GM12873 (cell line): ENCODE results near the gene STK11IP.

Experiments
- CTCF ChIP-seq: IDR thresholded peaks from 2 replicates; pipeline ENCODE4 v1.5.1; 2012; ENCODE audit warnings: low read depth, mild to moderate bottlenecking, moderate library complexity, low read length, control low read depth; ENCODE audit not compliant: insufficient read depth; ENCODE audit errors: missing control alignments

The STK11IP gene

GRCh38 chr2:219634171-219634940 lies 36.7 kb downstream of the STK11IP start:
- TF ChIP-seq CTCF = no peak

- TF ChIP-seq CTCF = no peak
Measured at GRCh38 chr2:219634951-219635751, 37.5 kb downstream of the STK11IP start.

- no peak for TF ChIP-seq CTCF
Measured at GRCh38 chr2:219636144-219636915, 38.7 kb downstream of the STK11IP start.

GRCh38 chr2:219636941-219637841 lies 39.5 kb downstream of the STK11IP start:
- TF ChIP-seq CTCF = no peak

GRCh38 chr2:219637842-219638185 lies 40.2 kb downstream of the STK11IP start:
- TF ChIP-seq CTCF = no peak

- TF ChIP-seq CTCF = peak; percentile 11
Measured at GRCh38 chr2:219638217-219638947, 40.7 kb downstream of the STK11IP start.
